Activated CD4-positive, alpha-beta T cell treated with anti-CD3 and anti-CD28 coated beads, Interleukin-2, amount 50 U/mL, for 16 hours (primary cell): Measurements from ENCODE around the gene PARP3.

Experiments
- DNase-seq: peaks from one replicate; pipeline ENCODE4 v3.0.0-alpha.2; 2020

Gene PARP3

DNA sequence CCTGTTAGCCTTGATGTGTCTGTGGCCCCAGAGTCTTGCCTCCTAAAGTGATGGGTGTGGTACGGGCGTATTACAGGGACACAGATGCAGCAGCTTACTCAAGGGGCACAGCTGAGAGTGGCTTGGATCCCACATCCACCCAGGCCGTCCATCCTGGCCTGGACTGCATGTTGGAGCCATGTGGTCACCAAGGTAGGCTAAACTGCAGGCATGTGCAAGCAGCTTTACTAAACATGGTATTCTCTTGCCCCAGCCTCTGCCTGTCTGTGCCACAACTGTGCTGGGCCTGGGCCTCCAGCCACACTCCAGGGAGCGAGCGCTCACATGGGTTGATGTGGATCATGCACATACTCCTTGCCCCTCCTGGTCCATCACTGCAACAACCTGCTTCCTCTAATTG is 7.0 kb downstream of the PARP3 start:
- no peak for DNase-seq

DNA sequence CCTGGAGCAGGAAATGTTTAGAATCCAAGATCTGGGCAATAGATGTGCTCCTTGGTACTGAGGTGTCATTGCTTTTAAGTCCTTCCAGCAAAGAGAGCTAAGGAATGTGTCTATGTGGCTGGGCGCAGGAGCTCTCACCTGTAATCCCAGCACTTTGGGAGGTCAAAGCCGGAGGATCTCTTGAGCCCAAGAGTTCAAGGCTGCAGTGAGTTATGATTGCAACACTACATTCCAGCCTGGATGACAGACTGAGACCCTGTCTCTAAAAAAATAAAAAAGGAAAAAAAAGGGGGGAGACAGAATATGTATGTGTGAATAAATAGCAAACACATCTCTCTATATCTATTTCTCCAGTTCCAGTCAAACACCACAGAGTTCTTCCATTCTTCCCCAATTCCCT is 8.7 kb downstream of the PARP3 start:
- DNase-seq, result no peak

DNA sequence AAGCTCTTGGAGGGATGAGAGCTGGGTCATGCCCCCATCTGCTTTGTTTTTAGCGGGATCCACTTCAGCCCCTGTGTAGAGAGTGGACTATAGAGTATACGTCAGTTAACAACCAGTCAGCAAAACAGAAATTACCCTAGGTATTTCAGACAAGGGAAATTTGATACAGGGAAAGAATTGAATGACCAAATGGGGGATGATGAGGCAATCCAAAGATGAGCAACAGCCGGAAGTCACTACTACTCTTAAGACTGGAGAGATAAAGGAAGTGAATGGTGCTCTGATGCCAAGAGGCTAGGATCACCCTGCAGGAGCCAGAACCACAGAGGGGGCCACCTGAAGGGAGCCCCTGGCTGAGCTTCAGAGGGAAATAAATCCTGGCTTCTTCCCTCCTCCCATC is 11.3 kb downstream of the PARP3 start:
- no peak for DNase-seq

DNA sequence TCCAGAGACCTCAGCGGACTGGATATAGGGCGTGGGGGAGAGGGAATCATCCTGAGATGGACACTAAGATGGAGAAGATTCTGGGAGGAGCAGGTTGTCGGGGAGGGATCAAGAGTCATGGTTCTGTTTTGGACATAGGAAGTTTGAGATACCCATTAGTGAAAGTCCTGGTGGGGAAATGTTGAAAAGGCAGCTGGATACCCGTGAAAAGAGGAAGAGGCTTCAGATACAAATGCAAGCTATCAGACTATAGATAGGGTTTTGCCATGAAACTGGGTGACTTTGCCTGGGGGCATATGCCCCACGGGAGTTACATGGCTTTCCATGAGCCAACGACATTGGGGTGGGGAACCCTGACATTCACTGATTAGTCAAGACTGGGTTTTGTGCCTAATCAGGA is 11.9 kb downstream of the PARP3 start:
- no peak for DNase-seq

DNA sequence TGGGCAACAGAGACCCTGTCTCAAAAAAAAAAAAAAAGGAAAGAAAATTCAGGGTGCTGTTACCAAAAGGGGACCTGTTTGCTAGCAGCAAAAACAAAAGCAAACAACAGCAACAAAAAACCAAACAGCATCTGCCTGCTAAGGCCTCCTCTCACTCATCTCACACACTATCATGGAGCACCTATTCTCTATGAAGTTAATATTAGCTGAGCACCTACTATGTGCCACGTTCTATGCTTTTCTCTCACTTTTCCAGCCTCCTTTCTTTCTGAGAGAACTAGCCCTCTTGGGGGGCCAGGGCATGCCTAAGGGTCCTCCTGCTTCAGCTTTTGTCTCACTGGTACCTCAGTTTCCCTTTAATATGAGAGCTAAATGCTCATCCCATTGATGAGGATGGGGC is 12.6 kb downstream of the PARP3 start:
- no peak for DNase-seq

DNA sequence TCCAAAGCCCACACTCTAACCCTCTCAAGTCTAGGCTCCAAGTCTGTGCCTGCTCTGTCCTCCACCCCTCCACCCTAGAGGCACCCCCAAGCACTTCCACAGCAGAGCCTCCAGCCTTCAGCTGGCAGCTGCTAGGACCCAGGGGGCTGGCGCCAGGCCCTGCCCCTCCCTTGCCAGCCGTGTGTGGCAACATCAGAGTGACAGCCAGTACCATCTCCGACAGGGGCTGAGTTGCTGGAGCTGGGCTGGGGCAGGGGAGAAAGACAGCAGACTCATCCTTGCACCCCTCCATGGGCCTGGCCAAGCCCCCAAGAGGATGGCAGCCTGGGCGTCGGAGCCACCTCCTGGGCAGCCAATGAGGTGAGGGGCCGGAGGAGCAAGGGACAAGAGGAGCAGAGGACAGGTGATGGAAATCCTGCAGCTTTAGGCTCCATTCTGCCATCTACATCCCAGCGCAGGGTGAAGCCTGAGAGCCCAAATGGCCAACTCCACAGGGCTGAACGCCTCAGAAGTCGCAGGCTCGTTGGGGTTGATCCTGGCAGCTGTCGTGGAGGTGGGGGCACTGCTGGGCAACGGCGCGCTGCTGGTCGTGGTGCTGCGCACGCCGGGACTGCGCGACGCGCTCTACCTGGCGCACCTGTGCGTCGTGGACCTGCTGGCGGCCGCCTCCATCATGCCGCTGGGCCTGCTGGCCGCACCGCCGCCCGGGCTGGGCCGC is 13.2 kb downstream of the PARP3 start, which contains the start of gene GPR62:
Gene GPR62 (plus strand): TSS at position 207 of the 718 bp plus-strand sequence. CDS start 272 bp downstream, at position 479.
- no peak for DNase-seq

DNA sequence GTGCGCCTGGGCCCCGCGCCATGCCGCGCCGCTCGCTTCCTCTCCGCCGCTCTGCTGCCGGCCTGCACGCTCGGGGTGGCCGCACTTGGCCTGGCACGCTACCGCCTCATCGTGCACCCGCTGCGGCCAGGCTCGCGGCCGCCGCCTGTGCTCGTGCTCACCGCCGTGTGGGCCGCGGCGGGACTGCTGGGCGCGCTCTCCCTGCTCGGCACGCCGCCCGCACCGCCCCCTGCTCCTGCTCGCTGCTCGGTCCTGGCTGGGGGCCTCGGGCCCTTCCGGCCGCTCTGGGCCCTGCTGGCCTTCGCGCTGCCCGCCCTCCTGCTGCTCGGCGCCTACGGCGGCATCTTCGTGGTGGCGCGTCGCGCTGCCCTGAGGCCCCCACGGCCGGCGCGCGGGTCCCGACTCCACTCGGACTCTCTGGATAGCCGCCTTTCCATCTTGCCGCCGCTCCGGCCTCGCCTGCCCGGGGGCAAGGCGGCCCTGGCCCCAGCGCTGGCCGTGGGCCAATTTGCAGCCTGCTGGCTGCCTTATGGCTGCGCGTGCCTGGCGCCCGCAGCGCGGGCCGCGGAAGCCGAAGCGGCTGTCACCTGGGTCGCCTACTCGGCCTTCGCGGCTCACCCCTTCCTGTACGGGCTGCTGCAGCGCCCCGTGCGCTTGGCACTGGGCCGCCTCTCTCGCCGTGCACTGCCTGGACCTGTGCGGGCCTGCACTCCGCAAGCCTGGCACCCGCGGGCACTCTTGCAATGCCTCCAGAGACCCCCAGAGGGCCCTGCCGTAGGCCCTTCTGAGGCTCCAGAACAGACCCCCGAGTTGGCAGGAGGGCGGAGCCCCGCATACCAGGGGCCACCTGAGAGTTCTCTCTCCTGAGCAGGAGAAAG is 14.0 kb downstream of the PARP3 start:
- peak; percentile 26 for DNase-seq

DNA sequence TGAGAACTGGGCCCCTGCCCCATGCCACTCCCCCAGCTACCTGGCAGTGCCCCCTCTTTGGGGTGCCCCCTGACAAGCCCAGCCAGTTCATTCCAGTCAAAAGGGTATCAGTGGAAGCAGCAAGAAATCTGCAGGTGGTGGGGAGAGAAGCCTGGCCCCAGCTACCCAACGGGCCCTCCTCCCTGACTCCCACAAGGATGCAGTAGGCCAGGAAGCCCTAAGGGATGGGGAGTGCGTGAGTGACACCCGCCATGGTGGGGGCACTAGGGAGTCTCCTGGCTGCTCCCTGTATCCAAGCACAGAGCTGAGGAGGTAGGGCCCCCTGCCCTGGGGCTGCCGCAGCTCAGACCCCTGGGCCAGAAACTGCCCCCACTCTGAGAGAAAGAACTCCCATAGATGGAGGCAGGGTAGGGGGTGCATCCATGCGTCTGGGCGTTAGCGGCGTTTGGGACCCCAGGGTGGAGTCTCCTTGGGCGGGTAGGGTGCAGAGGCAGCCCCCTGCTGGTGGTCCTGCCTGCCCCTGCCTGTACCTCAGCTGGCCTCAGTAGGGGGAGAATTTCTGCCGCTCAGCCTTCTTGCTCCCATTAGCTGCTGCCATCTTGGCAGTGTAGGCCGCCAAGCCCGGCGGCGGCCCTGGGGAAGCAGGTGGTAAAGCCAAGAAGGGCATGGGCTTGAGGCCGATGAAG is 15.5 kb downstream of the PARP3 start:
- no peak for DNase-seq

DNA sequence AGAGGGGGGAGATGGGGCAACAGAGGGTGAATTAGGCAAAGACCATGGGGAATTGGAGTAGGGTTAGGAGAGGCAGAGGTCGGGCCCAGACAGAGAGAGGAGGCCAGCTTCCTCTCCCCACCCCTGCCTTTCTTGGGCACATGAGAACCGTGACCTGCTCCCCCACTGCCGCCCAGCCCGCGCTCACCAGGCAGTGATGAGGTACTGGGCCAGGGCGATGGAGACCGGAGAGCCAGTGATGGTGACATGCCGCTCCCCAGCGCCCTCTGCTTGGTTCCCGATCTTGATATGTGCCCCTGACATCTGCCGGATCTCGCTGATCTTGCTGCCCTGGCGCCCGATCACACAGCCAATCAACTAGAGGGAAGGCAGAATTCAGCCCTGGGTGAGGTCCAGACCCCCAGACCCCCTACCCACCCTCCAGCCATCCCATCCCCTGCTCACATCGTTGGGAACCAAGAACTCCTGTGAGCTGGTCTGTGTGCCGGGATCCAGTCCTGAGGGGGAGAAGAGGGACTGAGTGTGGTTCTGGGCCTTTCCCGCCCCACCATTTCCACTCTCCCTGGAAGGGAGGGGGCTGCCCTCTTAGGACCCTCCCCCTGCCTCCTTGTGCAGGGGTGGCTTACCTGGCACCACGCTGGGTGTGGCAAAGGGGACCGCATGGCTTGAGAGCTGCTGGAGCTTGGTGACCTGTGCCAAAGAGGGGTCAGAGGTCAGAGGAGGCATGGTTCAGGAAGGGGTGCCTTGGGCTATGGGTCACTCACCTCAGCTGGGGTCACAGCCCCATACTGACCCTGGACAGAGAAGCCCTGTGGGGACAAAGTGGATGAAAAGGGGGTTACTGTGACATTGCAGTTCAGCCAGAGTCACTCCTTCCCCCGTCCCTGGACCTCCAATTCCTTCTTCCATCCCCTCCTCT is 16.7 kb downstream of the PARP3 start:
- DNase-seq, result no peak

DNA sequence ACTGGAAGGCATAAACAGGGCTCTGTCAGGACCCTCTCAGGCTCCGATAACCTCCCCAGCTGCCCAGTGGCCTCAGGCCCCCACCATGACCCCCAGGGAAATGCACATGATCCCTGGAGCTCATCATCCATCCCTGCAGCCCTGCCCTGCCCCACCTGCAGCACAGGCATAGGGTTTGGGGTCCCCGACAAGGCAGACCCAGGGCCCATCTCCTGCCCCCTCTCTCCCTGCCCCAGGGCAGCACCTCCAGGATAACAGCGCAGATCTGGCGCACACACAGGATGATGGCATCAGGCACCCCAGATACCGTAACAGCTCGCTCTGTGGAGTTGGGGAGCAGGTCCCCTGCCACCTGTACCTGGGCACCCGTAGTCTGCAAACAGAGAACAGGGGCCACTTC is 17.5 kb downstream of the PARP3 start:
- no peak for DNase-seq

DNA sequence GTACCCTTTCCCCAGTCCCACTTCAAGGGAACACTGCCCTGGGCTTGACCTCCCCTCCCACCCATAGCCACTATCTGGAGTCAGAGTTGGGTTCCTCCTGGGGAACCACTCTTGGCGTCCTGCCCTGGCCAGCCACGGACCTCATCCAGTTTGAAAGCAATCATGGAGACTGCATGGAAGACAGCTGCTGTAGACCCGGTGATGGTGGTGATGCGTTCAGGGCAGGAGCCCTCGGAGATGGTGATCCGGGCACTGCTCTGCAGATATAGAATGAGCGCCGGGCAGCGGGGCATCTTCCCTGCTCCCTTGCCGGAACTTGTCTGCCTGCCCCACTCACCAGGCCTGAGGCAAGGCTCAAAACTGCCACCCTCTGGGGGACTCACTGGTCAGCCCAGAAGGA is 18.2 kb downstream of the PARP3 start:
- DNase-seq, result no peak

DNA sequence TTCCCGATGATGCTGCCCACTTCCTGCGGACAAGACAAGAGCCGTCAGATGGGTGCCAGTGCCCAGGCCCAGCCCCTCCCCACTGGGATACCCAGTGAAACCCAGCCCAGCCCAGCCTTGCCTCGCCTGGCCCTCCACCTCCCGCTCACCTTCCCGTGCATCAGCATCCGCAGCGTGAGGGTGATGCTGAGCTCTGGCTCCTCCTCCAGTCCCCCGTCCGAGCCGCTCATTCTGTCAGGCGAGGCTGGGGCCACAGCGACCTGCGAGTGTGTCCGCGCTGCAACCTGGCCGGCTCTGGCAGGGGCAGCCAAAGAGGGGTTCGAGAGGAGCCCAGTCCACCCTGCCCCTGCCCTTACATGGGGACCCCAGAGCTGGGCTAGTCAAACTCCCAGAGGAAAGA is 18.8 kb downstream of the PARP3 start:
- no peak for DNase-seq

DNA sequence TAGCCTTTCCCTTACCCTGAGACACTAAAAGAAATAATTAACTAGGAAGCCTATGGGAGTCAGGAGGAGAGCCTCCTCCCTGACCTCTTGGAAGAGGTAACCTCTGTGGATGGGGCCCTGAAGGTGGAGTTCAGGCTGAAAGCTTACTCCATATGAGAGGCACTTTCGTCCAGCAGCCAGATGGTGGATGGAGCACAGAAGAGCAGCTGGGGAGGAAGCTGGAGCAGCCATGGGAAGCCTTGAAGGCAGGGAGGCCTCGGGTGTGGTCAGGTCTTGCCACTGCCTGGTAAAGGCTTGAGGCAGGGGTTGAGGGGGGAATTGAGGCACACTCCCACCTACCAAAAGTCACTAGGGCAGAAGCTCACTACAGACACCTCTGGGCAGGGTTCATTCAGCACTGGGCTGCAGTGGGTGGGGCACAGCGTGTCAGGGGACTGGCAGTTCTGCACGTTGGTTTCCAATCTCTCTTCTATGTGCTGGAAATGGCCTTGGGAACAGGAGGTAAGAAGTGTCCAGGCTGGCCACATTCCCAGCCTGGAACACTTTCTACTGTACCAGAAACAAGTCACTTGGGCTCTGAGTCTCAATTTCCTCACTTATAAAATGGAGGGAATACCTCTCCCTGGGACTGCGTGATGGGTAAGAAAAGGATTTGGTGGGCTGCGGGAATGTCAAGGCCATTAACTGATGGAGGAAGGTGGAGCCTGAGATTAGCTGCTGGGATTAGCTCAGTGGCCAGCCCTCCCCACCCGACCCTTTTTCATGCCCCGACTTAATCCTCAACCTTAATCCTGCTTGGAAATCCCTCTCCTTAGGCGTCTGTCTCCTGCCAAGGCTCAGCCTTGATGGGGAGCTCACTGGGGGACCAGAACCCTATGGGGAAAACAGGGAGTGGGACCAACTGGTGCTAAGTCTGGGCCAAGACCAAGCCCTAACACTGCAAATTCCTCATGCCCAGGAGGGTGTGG is 19.7 kb downstream of the PARP3 start:
- no peak for DNase-seq

DNA sequence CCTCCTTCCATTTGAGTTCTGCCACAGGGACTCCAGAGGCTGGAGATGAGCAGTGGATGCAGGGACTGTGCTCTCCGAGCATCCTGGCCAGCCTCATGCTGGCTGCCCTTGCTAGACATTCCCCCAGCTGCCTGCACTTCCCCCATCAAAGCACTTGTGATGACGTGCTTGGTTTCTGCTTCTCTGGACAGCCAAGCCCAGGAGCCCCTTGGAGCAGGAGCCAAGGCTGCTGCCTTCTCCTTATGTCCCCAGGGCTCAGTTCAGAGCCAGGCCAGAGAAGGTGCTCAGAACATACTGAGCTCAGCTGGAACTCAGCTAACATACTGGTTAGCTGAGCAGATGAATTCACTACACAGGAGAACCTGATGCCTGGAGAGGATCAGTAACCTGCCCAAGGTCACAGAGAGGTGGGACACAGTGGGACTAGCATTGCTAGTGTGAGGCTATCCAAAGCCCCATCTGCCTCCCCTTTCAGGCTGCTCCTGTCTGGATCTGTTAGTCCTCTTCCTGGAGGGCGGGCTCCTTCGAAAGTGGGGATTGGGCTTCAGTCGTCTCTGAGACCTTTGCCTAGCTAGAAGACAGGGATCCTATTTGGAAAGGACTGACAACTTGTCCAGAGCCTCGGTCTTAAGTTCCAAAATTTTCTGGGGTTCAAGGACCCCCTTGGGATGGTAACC is 20.8 kb downstream of the PARP3 start:
- DNase-seq, result no peak

DNA sequence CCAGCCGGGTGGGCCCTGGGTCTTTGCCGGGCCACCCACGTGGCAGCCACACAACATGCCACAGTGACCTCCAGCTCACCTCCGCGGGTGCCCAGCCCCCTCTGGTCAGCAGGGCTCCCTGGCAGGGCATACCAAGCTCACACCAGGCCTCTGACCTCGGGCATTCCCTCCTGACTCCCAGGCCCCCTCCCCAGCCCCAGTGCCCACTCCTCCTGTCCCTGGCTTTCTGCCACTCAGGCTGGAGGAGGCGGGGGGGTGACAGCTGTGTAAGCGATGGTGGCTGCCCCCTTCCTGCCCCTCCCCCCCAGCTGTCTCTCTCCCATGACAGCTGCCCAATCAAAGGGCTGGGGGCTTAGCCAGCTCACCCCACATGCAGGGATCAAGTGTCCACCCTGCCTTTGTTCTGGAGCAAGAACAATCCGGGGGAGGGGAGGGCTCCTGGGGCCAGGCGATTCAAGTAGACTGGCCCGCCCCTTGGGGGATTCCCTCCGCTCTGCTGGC is 21.8 kb downstream of the PARP3 start:
- DNase-seq, result no peak

DNA sequence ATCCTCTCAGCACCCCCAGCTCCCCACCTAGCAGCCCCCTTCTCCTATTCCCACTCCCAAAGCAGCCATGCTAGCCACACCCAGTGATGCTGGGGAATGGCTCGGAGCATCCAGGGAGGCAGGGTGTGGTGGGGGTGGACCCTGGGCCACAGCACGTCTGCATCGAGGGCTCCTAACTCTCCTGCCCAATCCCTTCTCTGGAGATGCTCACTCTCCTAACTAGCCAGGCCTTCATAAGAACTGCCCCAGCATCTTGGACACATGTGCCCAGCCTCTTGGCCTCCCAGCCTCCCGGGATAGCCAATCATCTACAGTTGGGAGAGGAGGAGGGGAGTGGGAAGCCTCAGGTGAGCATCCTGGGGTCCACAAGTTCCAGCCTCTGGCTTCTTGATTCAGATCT is 22.4 kb downstream of the PARP3 start:
- DNase-seq, result no peak

DNA sequence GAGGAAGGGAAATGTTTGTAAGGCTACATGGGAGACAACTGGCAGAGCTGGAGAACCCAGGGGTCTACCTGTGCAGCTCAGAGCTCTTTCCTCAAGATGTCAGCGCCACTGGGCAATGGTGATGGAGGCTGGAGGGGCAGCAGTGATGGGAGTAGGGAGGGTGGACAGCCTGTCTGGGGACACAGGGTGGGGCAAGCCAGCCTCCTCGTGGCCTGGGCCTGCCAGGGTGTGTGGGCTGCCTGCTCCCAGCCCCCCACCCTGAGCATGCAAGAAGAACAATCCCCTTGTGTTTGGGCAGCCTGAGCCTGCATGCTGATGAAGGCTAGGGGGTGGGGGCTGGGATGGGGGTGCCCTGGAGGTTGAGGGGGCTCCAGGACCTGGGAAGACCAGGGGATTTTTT is 23.9 kb downstream of the PARP3 start:
- no peak for DNase-seq

DNA sequence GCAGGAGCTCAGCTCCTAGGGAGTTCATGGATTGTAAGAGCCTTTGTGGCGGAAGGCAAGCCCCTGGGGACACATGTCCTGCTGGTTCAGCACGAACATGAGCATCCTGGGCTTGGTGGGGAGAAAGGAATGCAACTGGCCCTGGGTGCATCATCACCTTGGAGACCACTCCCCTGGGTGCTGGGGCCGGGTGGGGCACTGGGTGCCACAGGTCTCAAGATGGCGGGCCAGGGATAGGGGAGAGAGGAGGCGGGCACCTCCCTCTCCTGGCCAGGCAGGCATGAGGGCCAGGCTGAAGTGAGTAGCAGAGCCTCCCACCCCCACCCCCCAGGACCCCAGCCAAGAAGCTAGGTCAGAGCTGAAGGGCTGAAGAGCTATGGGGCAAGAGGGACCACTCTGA is 24.3 kb downstream of the PARP3 start:
- DNase-seq, result no peak

DNA sequence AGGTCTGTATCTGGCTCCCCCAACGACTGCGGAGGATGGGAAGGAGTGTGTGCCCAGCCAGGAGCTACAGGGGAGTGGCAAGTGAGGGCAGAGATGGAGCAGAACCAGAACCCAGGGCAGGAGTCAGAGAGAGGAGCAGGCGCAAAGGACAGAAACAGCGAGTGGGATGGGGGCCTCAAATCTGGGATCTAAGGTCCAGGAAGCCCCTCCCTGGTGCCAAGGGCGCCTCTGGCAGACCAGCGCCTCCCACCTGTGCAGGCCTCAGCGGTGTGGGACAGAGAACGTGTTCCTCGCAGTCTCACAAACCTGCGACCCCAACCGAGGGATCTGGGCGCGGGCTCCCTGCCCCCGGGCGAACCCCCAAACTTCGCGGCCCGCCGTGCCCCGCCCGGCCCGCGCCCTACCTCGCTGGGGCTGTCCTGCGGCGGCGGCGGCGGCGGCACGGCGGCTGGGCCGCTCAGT is 24.8 kb downstream of the PARP3 start:
- no peak for DNase-seq

DNA sequence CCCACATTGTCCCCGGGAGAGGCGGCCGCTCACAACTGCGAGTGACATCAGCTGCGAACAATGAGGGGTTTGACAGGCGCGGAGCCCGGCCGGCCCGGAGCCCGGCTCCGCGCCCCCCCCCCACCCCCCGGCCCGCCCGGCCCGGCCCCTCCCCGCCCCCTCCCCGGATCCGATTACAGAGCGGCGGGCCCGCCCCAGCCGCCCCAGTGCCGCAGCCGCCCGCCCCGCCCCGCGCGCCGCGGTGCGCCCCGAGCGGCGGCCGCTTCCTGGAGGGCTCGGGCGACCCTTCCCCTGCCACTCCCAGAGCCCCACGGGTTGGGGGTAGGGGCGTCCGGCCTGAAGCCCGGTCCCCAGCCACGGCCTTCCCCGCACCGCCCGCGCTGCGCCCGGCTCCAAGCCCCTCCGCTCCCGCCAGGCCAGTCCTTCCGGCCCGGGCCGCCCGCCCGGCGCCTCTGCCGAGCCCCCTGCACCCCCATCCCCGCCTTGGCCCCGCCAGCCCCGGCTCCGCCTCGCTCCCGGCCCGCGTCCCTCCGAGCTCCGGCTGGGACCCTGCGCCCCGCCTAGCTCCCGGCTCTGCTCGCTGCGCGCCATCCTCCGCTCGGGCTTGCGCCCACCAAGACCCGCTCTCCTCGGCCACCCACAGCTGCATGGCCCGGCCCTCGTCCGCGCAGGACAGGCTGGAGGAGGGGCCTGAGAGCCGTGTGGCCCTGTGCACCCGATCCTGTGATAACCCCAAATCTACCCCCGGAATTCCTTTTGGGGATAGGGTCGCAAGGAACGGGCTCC is 25.4 kb downstream of the PARP3 start, which contains the start of gene PCBP4:
Gene PCBP4 (minus strand): TSS at position 71 of the 786 bp plus-strand sequence. CDS start 6,214 bp downstream, outside the sequence.
- no peak for DNase-seq
